HUES64 (cell line): ENCODE results near the gene ZNF469. TPM values are rescaled to one million over a fixed set of nuclear protein-coding genes. Genes with fewer than 3 reads are reported as not detected.

Experiments
- H3K27ac ChIP-seq: 2 replicates; pipeline ENCODE4 v1.7.0; 2013; ENCODE audit warnings: low read depth, low read length, inconsistent platforms
- H3K27me3 ChIP-seq: 2 replicates; pipeline ENCODE4 v1.6.1; 2013; ENCODE audit warnings: mild to moderate bottlenecking, low read length; ENCODE audit not compliant: insufficient read depth
- H3K36me3 ChIP-seq: 2 replicates; pipeline ENCODE4 v1.6.1; 2013; ENCODE audit warnings: mild to moderate bottlenecking, low read length; ENCODE audit not compliant: insufficient read depth
- H3K4me1 ChIP-seq: 2 replicates; pipeline ENCODE4 v1.6.1; 2013; ENCODE audit warnings: mild to moderate bottlenecking, low read length, moderate library complexity; ENCODE audit not compliant: insufficient read depth
- H3K4me3 ChIP-seq: 2 replicates; pipeline ENCODE4 v1.5.1; 2013; ENCODE audit warnings: mild to moderate bottlenecking, low read length, moderate library complexity
- H3K9ac ChIP-seq: 2 replicates; pipeline ENCODE4 v1.6.1; 2013; ENCODE audit warnings: mild to moderate bottlenecking, low read depth, low read length
- H3K9me3 ChIP-seq: 2 replicates; pipeline ENCODE4 v1.6.1; 2013; ENCODE audit warnings: low read depth, low read length; ENCODE audit not compliant: insufficient read depth
- WGBS: fragments of 150-250, 120-280 bp; methylation state at CpG from one replicate; pipeline ENCODE4 v1.1.7; 2013; ENCODE audit warnings: missing lambda C conversion rate; 5-methylcytosine and 5-hydroxymethylcytosine counted together
- polyA plus RNA-seq, 2 experiments: library from polyadenylated mRNA; stranded (reverse); fragments of 50-300 nt; gene quantifications; one replicate each; pipeline ENCODE4 v1.2.3, GENCODE V29; 2013

Gene ZNF469
- 0.60 TPM for polyA plus RNA-seq (2013, experiment 1 of 2)
- polyA plus RNA-seq (2013, experiment 2 of 2) = 0.70 TPM

- peaks cover 46% of the 10 kb centered on the region for H3K27me3 ChIP-seq
- no peaks in the 10 kb centered on the region for H3K9me3 ChIP-seq
- H3K27ac ChIP-seq = no peak within 1 kb of the TSS; the same call in 1 of the 2 replicates
- no peaks in the 10 kb centered on the region for H3K36me3 ChIP-seq
- H3K4me3 ChIP-seq = peak within 1 kb of the TSS; percentile 38
- WGBS = 7% methylated on average over 87 of the region's 87 CpGs
- no peak within 1 kb of the TSS for H3K9ac ChIP-seq
- H3K4me1 ChIP-seq = peaks cover 10% of the 10 kb centered on the region
Observed at GRCh38 chr16:88382491-88383400, at the start of gene ZNF469. ZNF469 (plus strand) TSS chr16:88382959; CDS start chr16:88427471, 44,512 bp downstream.

- H3K27me3 ChIP-seq = no peaks in the 10 kb centered on the region
- H3K9me3 ChIP-seq = peaks cover 8% of the 10 kb centered on the region; the same call in 1 of the 2 replicates
- WGBS = 88% methylated on average over 10 of the region's 10 CpGs
- H3K9ac ChIP-seq = no peak overlapping the region
- H3K27ac ChIP-seq = no peak overlapping the region
- H3K4me3 ChIP-seq = no peak overlapping the region
- no peaks in the 10 kb centered on the region for H3K4me1 ChIP-seq
- H3K36me3 ChIP-seq = no peaks in the 10 kb centered on the region
Observed at GRCh38 chr16:88333848-88334777, 48.6 kb upstream of the ZNF469 start.

- Histone ChIP-seq H3K4me3 (no peak overlapping the region), H3K36me3 (no peaks in the 10 kb centered on the region), H3K27me3 (no peaks in the 10 kb centered on the region)
Observed at GRCh38 chr16:88334778-88335720, 47.7 kb upstream of the ZNF469 start.

GRCh38 chr16:88337021-88337420 is 45.7 kb upstream of the ZNF469 start:
- H3K27ac ChIP-seq = no peak overlapping the region
- no peaks in the 10 kb centered on the region for H3K27me3 ChIP-seq
- H3K36me3 ChIP-seq = no peaks in the 10 kb centered on the region
- 94% methylated on average over 8 of the region's 8 CpGs for WGBS
- no peaks in the 10 kb centered on the region for H3K4me1 ChIP-seq
- H3K9ac ChIP-seq = no peak overlapping the region
- no peak overlapping the region for H3K4me3 ChIP-seq
- H3K9me3 ChIP-seq = peaks cover 8% of the 10 kb centered on the region; the same call in 1 of the 2 replicates

More at GRCh38 chr16:88334778-88335720, 47.7 kb upstream of the ZNF469 start:
- Histone ChIP-seq H3K4me1 (no peaks in the 10 kb centered on the region), H3K9me3 (peaks cover 8% of the 10 kb centered on the region; the same call in 1 of the 2 replicates), H3K9ac (no peak overlapping the region), H3K27ac (no peak overlapping the region)
- WGBS = 94% methylated on average over 29 of the region's 29 CpGs

- 95% methylated on average over 13 of the region's 13 CpGs for WGBS
- H3K9ac ChIP-seq = no peak overlapping the region
Observed at GRCh38 chr16:88337538-88337937, 45.2 kb upstream of the ZNF469 start.

GRCh38 chr16:88338111-88338510 is 44.6 kb upstream of the ZNF469 start:
- Histone ChIP-seq H3K9ac (no peak overlapping the region), H3K36me3 (no peaks in the 10 kb centered on the region), H3K27me3 (no peaks in the 10 kb centered on the region), H3K9me3 (peaks cover 8% of the 10 kb centered on the region; the same call in 1 of the 2 replicates), H3K27ac (no peak overlapping the region), H3K4me3 (no peak overlapping the region), H3K4me1 (no peaks in the 10 kb centered on the region)
- whole genome bisulfite sequencing = 88% methylated on average over 16 of the region's 16 CpGs

More at GRCh38 chr16:88337538-88337937, 45.2 kb upstream of the ZNF469 start:
- Histone ChIP-seq H3K27me3 (no peaks in the 10 kb centered on the region), H3K4me3 (no peak overlapping the region), H3K9me3 (peaks cover 8% of the 10 kb centered on the region; the same call in 1 of the 2 replicates), H3K27ac (no peak overlapping the region), H3K36me3 (no peaks in the 10 kb centered on the region), H3K4me1 (no peaks in the 10 kb centered on the region)

- Histone ChIP-seq H3K4me3 (no peak overlapping the region), H3K36me3 (no peaks in the 10 kb centered on the region), H3K9ac (no peak overlapping the region), H3K4me1 (no peaks in the 10 kb centered on the region), H3K27ac (no peak overlapping the region), H3K9me3 (peaks cover 8% of the 10 kb centered on the region; the same call in 1 of the 2 replicates), H3K27me3 (no peaks in the 10 kb centered on the region)
- 92% methylated on average over 7 of the region's 7 CpGs for WGBS
Observed at GRCh38 chr16:88338896-88339295, 43.9 kb upstream of the ZNF469 start.

- H3K4me3 ChIP-seq = no peak overlapping the region
- H3K27ac ChIP-seq = no peak overlapping the region
- H3K27me3 ChIP-seq = no peaks in the 10 kb centered on the region
- no peak overlapping the region for H3K9ac ChIP-seq
- H3K9me3 ChIP-seq = peaks cover 8% of the 10 kb centered on the region; the same call in 1 of the 2 replicates
- H3K36me3 ChIP-seq = no peaks in the 10 kb centered on the region
- 86% methylated on average over 20 of the region's 20 CpGs for WGBS
- H3K4me1 ChIP-seq = no peaks in the 10 kb centered on the region
Observed at GRCh38 chr16:88339930-88340754, 42.6 kb upstream of the ZNF469 start.

- Histone ChIP-seq H3K27me3 (no peaks in the 10 kb centered on the region), H3K9me3 (peaks cover 8% of the 10 kb centered on the region; the same call in 1 of the 2 replicates), H3K27ac (no peak overlapping the region), H3K9ac (no peak overlapping the region), H3K4me1 (no peaks in the 10 kb centered on the region), H3K36me3 (no peaks in the 10 kb centered on the region), H3K4me3 (no peak overlapping the region)
- WGBS = 92% methylated on average over 11 of the region's 11 CpGs
Observed at GRCh38 chr16:88340755-88341150, 42.0 kb upstream of the ZNF469 start.
